Vein endothelial cell (primary cell): ENCODE data around the gene PAIP2. TPM values are rescaled to one million over a fixed set of nuclear protein-coding genes. Genes with fewer than 3 reads are reported as not detected.

ENCODE experiments used
- small RNA-seq: library from RNA; depleted of rRNA; stranded (forward); fragments of <200 nt; gene quantifications from one replicate; pipeline ENCODE3, GENCODE V24; 2012
- total RNA-seq: library from RNA; depleted of rRNA; stranded (reverse); fragments of >200 nt; gene quantifications from 2 replicates; pipeline ENCODE4 v1.2.3, GENCODE V29; 2012

Gene PAIP2, protein sequence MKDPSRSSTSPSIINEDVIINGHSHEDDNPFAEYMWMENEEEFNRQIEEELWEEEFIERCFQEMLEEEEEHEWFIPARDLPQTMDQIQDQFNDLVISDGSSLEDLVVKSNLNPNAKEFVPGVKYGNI
- total RNA-seq = 56.7 and 67.0 TPM in 2 replicates

DNA sequence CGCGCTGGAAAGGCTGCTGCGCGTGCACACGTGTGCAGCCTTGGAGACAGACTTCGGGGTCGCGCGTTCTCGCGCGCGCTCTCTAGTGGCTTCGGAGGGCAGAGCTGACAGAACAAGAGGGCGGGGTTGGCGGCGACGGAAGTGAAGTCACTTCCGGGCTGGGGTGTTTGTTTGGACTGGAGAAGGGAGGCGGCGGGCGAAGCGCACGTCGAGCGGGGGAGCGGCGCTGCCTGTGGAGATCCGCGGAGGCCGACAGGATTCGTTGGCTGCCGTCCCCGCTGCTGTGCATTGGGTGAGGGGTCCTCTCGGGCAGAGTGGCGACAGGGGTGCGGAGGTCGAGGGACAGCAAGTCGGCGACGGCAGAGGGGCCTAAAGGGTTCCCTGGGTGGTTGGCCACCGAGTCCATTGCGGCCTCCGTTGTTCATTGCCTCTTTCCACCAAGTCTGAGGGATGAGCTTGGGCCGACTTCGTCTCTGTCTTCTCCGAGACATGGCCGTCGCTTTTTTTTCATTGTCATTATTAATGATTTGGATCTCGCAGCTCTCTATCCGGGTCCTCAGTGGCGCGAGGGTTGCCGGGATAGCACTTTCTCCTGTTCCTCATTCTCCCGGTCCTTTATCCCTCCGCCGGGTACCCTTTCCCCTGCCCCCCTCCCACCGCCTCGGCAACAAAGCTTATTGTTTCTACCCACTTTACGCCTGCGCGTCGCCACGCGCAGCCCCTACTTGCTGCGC, at the start of gene PAIP2:
Gene PAIP2, plus strand, starts transcription at position 166 of the 734 bp plus-strand sequence. CDS start 21,931 bp downstream, outside the sequence.

DNA sequence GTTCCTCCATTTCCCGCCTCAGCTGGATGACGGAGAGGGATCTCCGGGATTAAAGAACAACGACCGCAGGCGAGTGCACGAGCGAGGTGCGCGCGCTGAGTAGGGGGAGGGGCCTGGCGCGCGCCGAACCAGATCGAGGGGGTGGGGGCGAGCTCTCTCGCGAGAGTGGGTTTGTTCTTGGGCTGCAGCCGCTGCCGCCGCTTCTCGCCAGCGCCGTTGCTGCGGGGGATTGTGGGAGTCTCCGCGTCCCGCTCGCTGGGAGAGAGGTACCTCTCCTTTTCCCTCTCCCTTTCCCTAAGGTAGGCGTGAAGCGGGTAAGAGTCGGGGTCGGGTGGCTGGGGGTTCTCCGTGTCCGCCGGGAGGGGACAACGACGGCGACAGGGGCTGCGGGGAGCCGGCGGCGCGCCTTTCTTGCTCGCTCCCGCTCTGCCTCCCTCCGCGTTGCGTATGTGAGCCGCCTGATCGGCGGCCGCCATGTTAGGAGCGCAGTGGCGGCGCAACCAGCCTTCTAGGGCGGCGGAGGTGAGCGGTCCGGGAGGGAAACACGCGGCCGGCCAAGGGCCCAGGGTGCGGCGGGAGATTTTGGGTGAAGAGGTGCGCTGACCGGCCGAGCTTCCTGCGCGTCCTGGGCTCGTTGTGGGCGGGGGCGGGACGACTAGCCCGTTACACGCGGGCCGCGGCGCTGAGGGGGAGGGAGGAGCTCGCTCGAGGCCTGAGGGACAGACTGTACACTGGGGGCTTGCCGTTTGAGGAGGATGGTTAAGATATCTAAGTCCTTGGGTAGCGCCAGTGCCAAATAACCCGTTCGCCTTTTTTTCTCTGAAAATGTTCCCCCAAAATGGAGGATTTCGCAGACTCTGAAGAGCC, 47.9 kb upstream of the PAIP2 start, which contains the start of gene MATR3:
Gene MATR3, plus strand, starts transcription at position 234 of the 867 bp plus-strand sequence. CDS start 13,676 bp downstream, outside the sequence.

GRCh38 chr5:139383275-139383992, 41.8 kb downstream of the PAIP2 start, which contains the start of gene SLC23A1:
TSS of gene SLC23A1 (minus strand) at chr5:139383297. CDS start at chr5:139383253, 44 bp downstream.

GRCh38 chr5:139389701-139390638, 48.3 kb downstream of the PAIP2 start, which contains the start of gene MZB1:
TSS of gene MZB1 (minus strand) at chr5:139389913. CDS start at chr5:139389856, 57 bp downstream.

GRCh38 chr5:139394654-139395566, 53.3 kb downstream of the PAIP2 start, which contains the start of gene PROB1:
TSS of gene PROB1 (minus strand) at chr5:139395104. CDS start at chr5:139395081, 23 bp downstream.

GRCh38 chr5:139403787-139404483, 62.3 kb downstream of the PAIP2 start, which contains the start of gene SPATA24:
TSS of gene SPATA24 (minus strand) at chr5:139404089. CDS start at chr5:139404060, 29 bp downstream.

Small RNAs within 50 kb of the gene (small RNA-seq; reads per million reads assigned to genes)
- gene RNA5SP195 = not detected

Other genes starting within 250 kb of the PAIP2 start
- gene SIL1, start 143.5 kb upstream of the PAIP2 start, total RNA-seq = 29.2 and 32.3 TPM in 2 replicates
- 208 and 306 TPM in 2 replicates for gene MATR3, start 48.1 kb upstream of the PAIP2 start, total RNA-seq
- not detected in 2 replicates for gene SLC23A1, start 41.4 kb downstream of the PAIP2 start, total RNA-seq
- 0.19 TPM in 1 of 2 replicates, not detected in the other for gene MZB1, start 48.1 kb downstream of the PAIP2 start, total RNA-seq
- 4.6 and 7.2 TPM in 2 replicates for gene PROB1, start 53.2 kb downstream of the PAIP2 start, total RNA-seq
- 4.1 and 6.2 TPM in 2 replicates for gene SPATA24, start 62.2 kb downstream of the PAIP2 start, total RNA-seq
- 8.7 and 13.7 TPM in 2 replicates for gene DNAJC18, start 97.7 kb downstream of the PAIP2 start, total RNA-seq
- 329 and 359 TPM in 2 replicates for gene ECSCR, start 120.9 kb downstream of the PAIP2 start, total RNA-seq
- gene SMIM33, start 129.2 kb downstream of the PAIP2 start, total RNA-seq = not detected in 2 replicates
- gene STING1, start 140.9 kb downstream of the PAIP2 start, total RNA-seq = 56.9 and 67.3 TPM in 2 replicates
- gene UBE2D2, start 219.5 kb downstream of the PAIP2 start, total RNA-seq = 76.8 and 92.5 TPM in 2 replicates